A549 (cell line): ENCODE measurements around the gene SIVA1.

Experiments used
- FOXS1 ChIP-seq: fragments of 250-450 bp; sonication (Bioruptor Pico); IDR thresholded peaks from 2 replicates; pipeline ENCODE4 v1.5.0; 2020; ENCODE audit warnings: mild to moderate bottlenecking, moderate library complexity
- RAD21 ChIP-seq, 2 experiments: fragments of >200 bp in 1 of 2; sonication (Bioruptor Twin) in 1 of 2; formaldehyde crosslinking in 1 of 2; IDR thresholded peaks in 1 of 2; conservative IDR thresholded peaks in 1 of 2; 2 replicates in 1 of 2; 3 replicates in 1 of 2; pipeline ENCODE4 v1.6.1; 2012 to 2018; ENCODE audit warnings: inconsistent platforms in 1 of 2
- RCOR1 ChIP-seq: fragments of 150-350 bp; IDR thresholded peaks from 2 replicates; pipeline ENCODE4 v1.6.1; 2014; ENCODE audit warnings: antibody characterized with exemption, low read length, low read depth
- SMC3 ChIP-seq: fragments of >200 bp; sonication (Bioruptor Twin); formaldehyde crosslinking; IDR thresholded peaks from 3 replicates; pipeline ENCODE4 v1.6.1; 2018; ENCODE audit warnings: inconsistent platforms
- ZC3H11A ChIP-seq: fragments of 450-650 bp; IDR thresholded peaks from 2 replicates; pipeline ENCODE4 v1.6.1; 2014; ENCODE audit warnings: antibody characterized with exemption, mild to moderate bottlenecking
- TF ChIP-seq, protein P1 (sequence below): fragments of >200 bp; sonication (Bioruptor Twin); formaldehyde crosslinking; IDR thresholded peaks from 3 replicates; pipeline ENCODE4 v1.5.1; 2016

- TF ChIP-seq, protein P1, sequence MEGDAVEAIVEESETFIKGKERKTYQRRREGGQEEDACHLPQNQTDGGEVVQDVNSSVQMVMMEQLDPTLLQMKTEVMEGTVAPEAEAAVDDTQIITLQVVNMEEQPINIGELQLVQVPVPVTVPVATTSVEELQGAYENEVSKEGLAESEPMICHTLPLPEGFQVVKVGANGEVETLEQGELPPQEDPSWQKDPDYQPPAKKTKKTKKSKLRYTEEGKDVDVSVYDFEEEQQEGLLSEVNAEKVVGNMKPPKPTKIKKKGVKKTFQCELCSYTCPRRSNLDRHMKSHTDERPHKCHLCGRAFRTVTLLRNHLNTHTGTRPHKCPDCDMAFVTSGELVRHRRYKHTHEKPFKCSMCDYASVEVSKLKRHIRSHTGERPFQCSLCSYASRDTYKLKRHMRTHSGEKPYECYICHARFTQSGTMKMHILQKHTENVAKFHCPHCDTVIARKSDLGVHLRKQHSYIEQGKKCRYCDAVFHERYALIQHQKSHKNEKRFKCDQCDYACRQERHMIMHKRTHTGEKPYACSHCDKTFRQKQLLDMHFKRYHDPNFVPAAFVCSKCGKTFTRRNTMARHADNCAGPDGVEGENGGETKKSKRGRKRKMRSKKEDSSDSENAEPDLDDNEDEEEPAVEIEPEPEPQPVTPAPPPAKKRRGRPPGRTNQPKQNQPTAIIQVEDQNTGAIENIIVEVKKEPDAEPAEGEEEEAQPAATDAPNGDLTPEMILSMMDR, result no peak
- TF ChIP-seq RCOR1, result no peak
- TF ChIP-seq RAD21 (conservative IDR thresholded peaks at IDR 0.05 in 1 of 2, IDR thresholded peaks at IDR 0.05 in 1 of 2), result no peak
- TF ChIP-seq FOXS1, result no peak
- TF ChIP-seq SMC3, result no peak
- no peak for TF ChIP-seq ZC3H11A
Measured at GRCh38 chr14:104744484-104744883, 8.5 kb upstream of the SIVA1 start.
